Esophagus (tissue), 2 donors: ENCODE measurements around the gene CCDC85B. TPM values are rescaled to one million over a fixed set of nuclear protein-coding genes. Genes with fewer than 3 reads are reported as not detected.

Experiments used
- H3K27ac ChIP-seq, 2 donors: one replicate each; pipeline ENCODE4 v1.5.1; 2013; ENCODE audit warnings: low read depth in 2 of 2, mild to moderate bottlenecking in 2 of 2, inconsistent platforms in 1 of 2, low read length in 1 of 2, moderate library complexity in 1 of 2
- H3K27me3 ChIP-seq, 2 donors: one replicate each; pipeline ENCODE4 v1.6.1; 2013; ENCODE audit warnings: low read length in 2 of 2, control low read depth in 1 of 2, mild to moderate bottlenecking in 1 of 2; ENCODE audit not compliant: insufficient read depth in 2 of 2, control insufficient read depth in 1 of 2
- H3K36me3 ChIP-seq, 2 donors: one replicate each; pipeline ENCODE4 v1.6.1; 2013; ENCODE audit warnings: low read length in 1 of 2; ENCODE audit not compliant: control insufficient read depth in 2 of 2, insufficient read depth in 2 of 2
- H3K4me1 ChIP-seq, 2 donors: one replicate each; pipeline ENCODE4 v1.6.1; 2013; ENCODE audit warnings: low read length in 1 of 2; ENCODE audit not compliant: control insufficient read depth in 2 of 2, insufficient read depth in 2 of 2
- H3K4me3 ChIP-seq, 2 donors: one replicate each; pipeline ENCODE4 v1.5.1; 2013; ENCODE audit warnings: low read length in 2 of 2, mild to moderate bottlenecking in 2 of 2, low read depth in 1 of 2, moderate library complexity in 1 of 2
- H3K9me3 ChIP-seq, 2 donors: one replicate each; pipeline ENCODE4 v1.6.1; 2013; ENCODE audit warnings: mild to moderate bottlenecking in 2 of 2, low read depth in 1 of 2, low read length in 1 of 2, moderate library complexity in 1 of 2; ENCODE audit not compliant: control insufficient read depth in 2 of 2, insufficient read depth in 1 of 2
- WGBS, 2 donors: extraction: QIAGEN DNeasy Blood & Tissue Kit; methylation state at CpG; one replicate each; pipeline ENCODE4 v1.1.7; 2013; 5-methylcytosine and 5-hydroxymethylcytosine counted together
- polyA plus RNA-seq, 2 donors: library from polyadenylated mRNA; stranded (reverse); fragments of 200-250 nt; gene quantifications; one replicate each; pipeline ENCODE4 v1.2.3, GENCODE V29; 2013
- donor health status: healthy with polysubstance abuse.
- donor health status: Bipolar disorder and iron deficiency.

The CCDC85B gene
- polyA plus RNA-seq, 2 donors, result 13.5 to 22.7 TPM

- H3K4me1 ChIP-seq, result peaks cover 0 to 10% of the 10 kb centered on the region in 2 donors
- H3K27me3 ChIP-seq, result no peaks in the 10 kb centered on the region
- H3K4me3 ChIP-seq, result no peak overlapping the region
- H3K36me3 ChIP-seq, result no peaks in the 10 kb centered on the region
- no peaks in the 10 kb centered on the region for H3K9me3 ChIP-seq
- H3K27ac ChIP-seq, result no peak overlapping the region
- WGBS, 2 donors, result 65 to 67% methylated on average over 8 of the region's 8 CpGs
Measured at GRCh38 chr11:65903715-65904114, 13.2 kb downstream of the CCDC85B start.

GRCh38 chr11:65906602-65907001 is 16.1 kb downstream of the CCDC85B start:
- Histone ChIP-seq H3K4me3 (no peak overlapping the region), H3K27me3 (no peaks in the 10 kb centered on the region), H3K4me1 (peaks cover 3 to 5% of the 10 kb centered on the region in 2 donors), H3K27ac (peak overlapping the region in 1 of 2 donors; percentile 28), H3K9me3 (no peaks in the 10 kb centered on the region), H3K36me3 (no peaks in the 10 kb centered on the region)
- 79 to 81% methylated on average over 5 of the region's 5 CpGs for WGBS, 2 donors

GRCh38 chr11:65907878-65908277 is 17.4 kb downstream of the CCDC85B start:
- Histone ChIP-seq H3K27me3 (no peaks in the 10 kb centered on the region), H3K9me3 (no peaks in the 10 kb centered on the region)
- 89 to 90% methylated on average over 6 of the region's 6 CpGs for WGBS, 2 donors

GRCh38 chr11:65911682-65912568 is 21.5 kb downstream of the CCDC85B start:
- Histone ChIP-seq H3K4me1 (peaks cover 18 to 26% of the 10 kb centered on the region in 2 donors), H3K4me3 (no peak overlapping the region), H3K27ac (peak overlapping the region; percentile 25 to 75), H3K36me3 (peaks cover 0 to under 1% of the 10 kb centered on the region in 2 donors), H3K9me3 (no peaks in the 10 kb centered on the region), H3K27me3 (no peaks in the 10 kb centered on the region)
- WGBS, 2 donors, result 16 to 17% methylated on average over 14 of the region's 14 CpGs

More at GRCh38 chr11:65907878-65908277, 17.4 kb downstream of the CCDC85B start:
- Histone ChIP-seq H3K4me1 (peaks cover 7 to 10% of the 10 kb centered on the region in 2 donors), H3K4me3 (no peak overlapping the region), H3K27ac (no peak overlapping the region), H3K36me3 (no peaks in the 10 kb centered on the region)

GRCh38 chr11:65912845-65913244 is 22.4 kb downstream of the CCDC85B start:
- H3K36me3 ChIP-seq, result peaks cover 0 to 3% of the 10 kb centered on the region in 2 donors
- WGBS, 2 donors, result 32 to 40% methylated on average over 4 of the region's 4 CpGs
- H3K9me3 ChIP-seq, result no peaks in the 10 kb centered on the region
- no peaks in the 10 kb centered on the region for H3K27me3 ChIP-seq
- peaks cover 27 to 35% of the 10 kb centered on the region in 2 donors for H3K4me1 ChIP-seq
- no peak overlapping the region for H3K4me3 ChIP-seq
- H3K27ac ChIP-seq, result peak overlapping the region; percentile 63 to 75

GRCh38 chr11:65915101-65915820 is 24.8 kb downstream of the CCDC85B start:
- Histone ChIP-seq H3K4me1 (peaks cover 30 to 41% of the 10 kb centered on the region in 2 donors), H3K36me3 (peaks cover 0 to 3% of the 10 kb centered on the region in 2 donors), H3K27ac (peak overlapping the region; percentile 86 to 96), H3K4me3 (no peak overlapping the region), H3K27me3 (no peaks in the 10 kb centered on the region), H3K9me3 (no peaks in the 10 kb centered on the region)
- 50 to 70% methylated on average over 10 of the region's 10 CpGs for WGBS, 2 donors

- 12 to 24% methylated on average over 12 to 13 of the region's 13 CpGs for WGBS, 2 donors
- no peaks in the 10 kb centered on the region for H3K27me3 ChIP-seq
- peaks cover 33 to 46% of the 10 kb centered on the region in 2 donors for H3K4me1 ChIP-seq
- peak overlapping the region; percentile 86 to 96 for H3K27ac ChIP-seq
- peaks cover 0 to 3% of the 10 kb centered on the region in 2 donors for H3K36me3 ChIP-seq
- no peaks in the 10 kb centered on the region for H3K9me3 ChIP-seq
- H3K4me3 ChIP-seq, result peak overlapping the region in 1 of 2 donors; percentile 12
Measured at GRCh38 chr11:65915821-65916251, 25.4 kb downstream of the CCDC85B start.

GRCh38 chr11:65916391-65916790 is 25.9 kb downstream of the CCDC85B start:
- Histone ChIP-seq H3K9me3 (no peaks in the 10 kb centered on the region), H3K36me3 (peaks cover 0 to 3% of the 10 kb centered on the region in 2 donors), H3K4me1 (peaks cover 36 to 49% of the 10 kb centered on the region in 2 donors), H3K4me3 (no peak overlapping the region), H3K27ac (peak overlapping the region; percentile 86 to 96), H3K27me3 (no peaks in the 10 kb centered on the region)
- 55 to 62% methylated on average over 7 of the region's 7 CpGs for WGBS, 2 donors

- peaks cover 31 to 43% of the 10 kb centered on the region in 2 donors for H3K4me1 ChIP-seq
- H3K4me3 ChIP-seq, result no peak overlapping the region
- no peaks in the 10 kb centered on the region for H3K9me3 ChIP-seq
- H3K36me3 ChIP-seq, result peaks cover 0 to 3% of the 10 kb centered on the region in 2 donors
- 90 to 94% methylated on average over 3 of the region's 3 CpGs for WGBS, 2 donors
- H3K27me3 ChIP-seq, result no peaks in the 10 kb centered on the region
- peak overlapping the region in 1 of 2 donors; percentile 96 for H3K27ac ChIP-seq
Measured at GRCh38 chr11:65917077-65917433, 26.6 kb downstream of the CCDC85B start.
